Neural progenitor cell (in vitro differentiated cells): ENCODE data around the gene CADPS. TPM values are rescaled to one million over a fixed set of nuclear protein-coding genes. Genes with fewer than 3 reads are reported as not detected.
A peak's percentile ranks its signal among the peaks of the same experiment; 100 is the strongest.

Experiments used
- DNase-seq: peaks from one replicate; pipeline ENCODE4 v3.0.0-alpha.2; 2016; ENCODE audit warnings: low spot score
- H2AFZ ChIP-seq: fragments of 200-600 bp; sonication (generic); replicated peaks from 2 replicates; pipeline ENCODE4 v1.6.1; 2016; ENCODE audit warnings: antibody characterized with exemption
- H3F3A ChIP-seq: fragments of 200-600 bp; sonication (generic); 2 replicates; pipeline ENCODE4 v1.6.1; 2016; ENCODE audit warnings: antibody characterized with exemption, low read depth
- H3K27ac ChIP-seq: fragments of 200-600 bp; sonication (generic); 2 replicates; pipeline ENCODE4 v1.5.1; 2016; ENCODE audit warnings: mild to moderate bottlenecking
- H3K27me3 ChIP-seq: fragments of 200-600 bp; sonication (generic); 2 replicates; pipeline ENCODE4 v1.6.1; 2016; ENCODE audit warnings: mild to moderate bottlenecking, moderate library complexity
- H3K36me3 ChIP-seq: fragments of 200-600 bp; sonication (generic); 2 replicates; pipeline ENCODE4 v1.5.1; 2016
- H3K4me1 ChIP-seq: fragments of 200-600 bp; sonication (generic); 2 replicates; pipeline ENCODE4 v1.6.1; 2016; ENCODE audit warnings: mixed run types
- H3K4me2 ChIP-seq: fragments of 200-600 bp; sonication (generic); 2 replicates; pipeline ENCODE4 v1.6.1; 2016
- H3K4me3 ChIP-seq: fragments of 200-600 bp; sonication (generic); 2 replicates; pipeline ENCODE4 v1.5.1; 2016
- H3K79me2 ChIP-seq: fragments of 200-600 bp; sonication (generic); 2 replicates; pipeline ENCODE4 v1.6.1; 2016; ENCODE audit warnings: low read depth
- H3K9ac ChIP-seq: fragments of 200-600 bp; sonication (generic); 2 replicates; pipeline ENCODE4 v1.6.1; 2016
- H3K9me3 ChIP-seq: fragments of 200-600 bp; sonication (generic); 2 replicates; pipeline ENCODE4 v1.5.1; 2016; ENCODE audit warnings: low read depth
- H4K20me1 ChIP-seq: fragments of 200-600 bp; sonication (generic); 2 replicates; pipeline ENCODE4 v1.6.1; 2016; ENCODE audit warnings: low read depth
- H3K27ac Mint-ChIP-seq: 3 replicates; pipeline ENCODE4 v1.8.0; 2021; ENCODE audit warnings: mixed read lengths
- H3K27me3 Mint-ChIP-seq: 2 replicates; pipeline ENCODE4 v1.8.0; 2022; ENCODE audit warnings: low read depth, mild to moderate bottlenecking, inconsistent platforms, moderate library complexity, mixed read lengths; ENCODE audit not compliant: insufficient read depth
- H3K36me3 Mint-ChIP-seq: 3 replicates; pipeline ENCODE4 v1.8.0; 2021; ENCODE audit warnings: mixed read lengths
- H3K4me1 Mint-ChIP-seq: 3 replicates; pipeline ENCODE4 v1.8.0; 2021; ENCODE audit warnings: mixed read lengths
- H3K4me3 Mint-ChIP-seq: 3 replicates; pipeline ENCODE4 v1.8.0; 2021; ENCODE audit warnings: mild to moderate bottlenecking, moderate library complexity, mixed read lengths
- H3K9me3 Mint-ChIP-seq: 3 replicates; pipeline ENCODE4 v1.8.0; 2020; ENCODE audit warnings: mixed read lengths
- EZH2 ChIP-seq: fragments of 200-600 bp; sonication (generic); IDR thresholded peaks from 2 replicates; pipeline ENCODE4 v1.6.1; 2017; ENCODE audit warnings: antibody characterized with exemption, mild to moderate bottlenecking, moderate library complexity
- EZH2phosphoT487 ChIP-seq: fragments of 200-600 bp; sonication (generic); IDR thresholded peaks from 2 replicates; pipeline ENCODE4 v1.6.1; 2017; ENCODE audit warnings: antibody characterized with exemption
- total RNA-seq: library from RNA; depleted of rRNA; stranded (reverse); fragments of >200 nt; gene quantifications from 2 replicates; pipeline ENCODE4 v1.2.3, GENCODE V29; 2015; ENCODE audit warnings: low replicate concordance
- TF ChIP-seq, protein P1 (sequence below): fragments of 200-600 bp; sonication (generic); IDR thresholded peaks from 2 replicates; pipeline ENCODE4 v1.5.1; 2017; ENCODE audit warnings: antibody characterized with exemption, mild to moderate bottlenecking

CADPS gene
- total RNA-seq, 1 donor from 2014 or later = 17.3 TPM

DNA sequence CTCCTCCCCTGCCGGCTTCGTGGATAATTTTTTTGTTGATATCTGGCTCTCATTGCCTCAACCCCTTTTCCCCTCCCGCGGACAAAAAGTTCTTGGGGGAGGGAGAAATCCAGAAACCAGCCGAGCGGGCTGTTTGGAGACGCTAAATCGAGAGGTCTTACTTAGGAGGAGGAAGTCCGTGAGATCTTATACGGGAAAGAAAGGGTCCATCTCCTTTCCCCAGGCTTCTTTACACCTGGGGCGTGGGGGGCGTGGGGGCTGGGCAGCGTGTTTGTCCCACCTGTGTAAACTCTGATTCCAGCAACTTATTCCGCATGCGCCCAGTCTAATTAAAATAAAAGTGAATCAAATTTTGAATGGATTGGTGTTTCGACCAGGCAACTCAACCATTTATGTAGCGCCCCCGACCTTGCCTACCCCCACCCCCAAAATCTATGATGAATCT is 364 bp upstream of the CADPS start:
- peaks cover 23% of the 10 kb centered on the region for H3K27me3 Mint-ChIP-seq
- H3K4me3 Mint-ChIP-seq = peak overlapping the region; percentile 88
- H3K4me3 ChIP-seq = peak overlapping the region; percentile 93
- H3K9me3 ChIP-seq = no peaks in the 10 kb centered on the region
- no peaks in the 10 kb centered on the region for H3K79me2 ChIP-seq
- peaks cover 12% of the 10 kb centered on the region for H3K4me1 ChIP-seq
- peaks cover 28% of the 10 kb centered on the region for H3K4me1 Mint-ChIP-seq
- H2AFZ ChIP-seq = peak overlapping the region; percentile 85
- no peaks in the 10 kb centered on the region for H3K36me3 ChIP-seq
- H3K9me3 Mint-ChIP-seq = no peaks in the 10 kb centered on the region
- peaks cover 6% of the 10 kb centered on the region for H4K20me1 ChIP-seq
- no peak overlapping the region for H3K27ac Mint-ChIP-seq
- H3K9ac ChIP-seq = no peak overlapping the region
- H3K4me2 ChIP-seq = peak overlapping the region; percentile 89
- peaks cover 19% of the 10 kb centered on the region for H3F3A ChIP-seq
- TF ChIP-seq, protein P1, sequence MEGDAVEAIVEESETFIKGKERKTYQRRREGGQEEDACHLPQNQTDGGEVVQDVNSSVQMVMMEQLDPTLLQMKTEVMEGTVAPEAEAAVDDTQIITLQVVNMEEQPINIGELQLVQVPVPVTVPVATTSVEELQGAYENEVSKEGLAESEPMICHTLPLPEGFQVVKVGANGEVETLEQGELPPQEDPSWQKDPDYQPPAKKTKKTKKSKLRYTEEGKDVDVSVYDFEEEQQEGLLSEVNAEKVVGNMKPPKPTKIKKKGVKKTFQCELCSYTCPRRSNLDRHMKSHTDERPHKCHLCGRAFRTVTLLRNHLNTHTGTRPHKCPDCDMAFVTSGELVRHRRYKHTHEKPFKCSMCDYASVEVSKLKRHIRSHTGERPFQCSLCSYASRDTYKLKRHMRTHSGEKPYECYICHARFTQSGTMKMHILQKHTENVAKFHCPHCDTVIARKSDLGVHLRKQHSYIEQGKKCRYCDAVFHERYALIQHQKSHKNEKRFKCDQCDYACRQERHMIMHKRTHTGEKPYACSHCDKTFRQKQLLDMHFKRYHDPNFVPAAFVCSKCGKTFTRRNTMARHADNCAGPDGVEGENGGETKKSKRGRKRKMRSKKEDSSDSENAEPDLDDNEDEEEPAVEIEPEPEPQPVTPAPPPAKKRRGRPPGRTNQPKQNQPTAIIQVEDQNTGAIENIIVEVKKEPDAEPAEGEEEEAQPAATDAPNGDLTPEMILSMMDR = no peak
- TF ChIP-seq EZH2phosphoT487 = no peak
- TF ChIP-seq EZH2 = no peak
- no peak overlapping the region for H3K27ac ChIP-seq
- no peak for DNase-seq
- H3K36me3 Mint-ChIP-seq = no peaks in the 10 kb centered on the region
- H3K27me3 ChIP-seq = peaks cover 5% of the 10 kb centered on the region

DNA sequence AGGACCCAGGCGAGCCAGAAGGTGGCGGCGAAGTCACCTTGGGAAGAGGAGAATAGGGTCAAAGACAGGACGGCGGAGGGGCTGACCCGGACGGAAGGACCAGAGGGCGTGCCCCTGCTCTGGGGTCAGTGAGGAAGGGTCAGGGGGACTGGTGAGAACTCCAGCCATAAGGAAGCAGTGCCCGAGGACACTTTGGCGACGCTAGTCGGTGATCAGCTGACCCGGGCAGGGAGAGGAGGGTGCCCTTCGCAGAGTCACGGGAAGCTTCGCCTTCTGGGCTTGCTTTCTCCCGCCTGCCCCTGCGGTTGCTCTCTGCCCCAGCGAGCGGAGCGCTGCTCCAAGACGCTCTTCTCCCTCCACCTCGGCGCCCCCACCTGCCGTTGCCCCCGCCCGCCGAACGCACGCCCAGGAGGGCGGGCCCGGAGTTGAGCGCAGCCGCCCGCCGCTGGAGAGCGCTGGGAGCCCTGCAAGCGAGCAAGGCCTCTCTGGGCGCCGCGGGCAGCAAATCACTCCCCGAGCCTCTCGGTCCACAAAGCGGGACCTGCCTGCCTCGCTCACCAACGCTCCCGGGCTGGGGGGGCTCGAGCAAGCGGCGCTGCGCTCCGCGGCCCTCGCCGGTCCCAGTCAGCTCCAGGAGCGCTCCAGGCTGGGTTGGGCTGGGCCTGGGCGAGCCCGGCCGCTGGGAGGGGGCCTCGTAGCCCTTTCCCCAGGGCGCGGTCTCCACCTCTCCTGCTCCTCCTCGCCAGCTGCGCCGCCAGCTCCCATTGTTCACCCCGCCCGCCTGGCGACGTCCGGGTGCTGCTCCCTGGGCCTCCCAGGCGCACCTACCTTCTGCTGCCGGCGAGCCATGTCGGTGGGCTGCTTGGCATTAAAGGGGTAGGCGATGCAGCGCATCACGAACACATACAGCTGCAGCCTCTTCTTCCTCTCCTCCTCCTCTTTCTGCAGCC is 1.2 kb downstream of the CADPS start:
- Mint-ChIP-seq H3K36me3 (no peaks in the 10 kb centered on the region), H3K9me3 (no peaks in the 10 kb centered on the region), H3K27ac (peak overlapping the region; percentile 72), H3K27me3 (peaks cover 23% of the 10 kb centered on the region), H3K4me3 (peak overlapping the region; percentile 98), H3K4me1 (peaks cover 28% of the 10 kb centered on the region)
- H3K79me2 ChIP-seq = no peaks in the 10 kb centered on the region
- peaks cover 12% of the 10 kb centered on the region for H3K4me1 ChIP-seq
- H4K20me1 ChIP-seq = peaks cover 6% of the 10 kb centered on the region
- no peak overlapping the region for H3K9ac ChIP-seq
- H3K9me3 ChIP-seq = no peaks in the 10 kb centered on the region
- peaks cover 5% of the 10 kb centered on the region for H3K27me3 ChIP-seq
- H3K4me2 ChIP-seq = peak overlapping the region; percentile 89
- peak; percentile 91 for DNase-seq
- no peak overlapping the region for H3K27ac ChIP-seq
- H3K4me3 ChIP-seq = peak overlapping the region; percentile 93
- H2AFZ ChIP-seq = peak overlapping the region; percentile 71
- no peaks in the 10 kb centered on the region for H3K36me3 ChIP-seq
- H3F3A ChIP-seq = peaks cover 19% of the 10 kb centered on the region
- TF ChIP-seq, protein P1 = peak; percentile 63
- TF ChIP-seq EZH2phosphoT487 = no peak

DNA sequence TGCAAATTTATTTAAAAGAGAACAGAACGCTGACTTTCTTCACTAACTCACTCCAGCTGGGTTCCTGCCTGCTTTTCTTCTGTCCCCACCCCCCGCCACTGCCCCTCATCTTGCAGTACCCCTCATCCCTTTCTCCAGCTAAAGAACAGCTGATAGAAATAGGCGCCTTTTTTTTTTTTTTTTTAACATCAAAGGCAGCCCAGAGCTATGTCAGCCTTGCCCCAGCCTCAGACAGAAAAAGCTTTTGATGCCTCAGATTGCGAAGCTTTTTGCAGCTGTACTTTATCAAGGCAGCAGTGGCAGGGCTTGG is 1.8 kb downstream of the CADPS start:
- peak overlapping the region; percentile 89 for H3K4me2 ChIP-seq
- H3K4me1 ChIP-seq = peaks cover 12% of the 10 kb centered on the region
- Mint-ChIP-seq H3K27me3 (peaks cover 23% of the 10 kb centered on the region), H3K4me3 (peak overlapping the region; percentile 98), H3K9me3 (no peaks in the 10 kb centered on the region), H3K36me3 (no peaks in the 10 kb centered on the region), H3K27ac (peak overlapping the region; percentile 72), H3K4me1 (peaks cover 28% of the 10 kb centered on the region)
- H3K9ac ChIP-seq = no peak overlapping the region
- peaks cover 5% of the 10 kb centered on the region for H3K27me3 ChIP-seq
- H4K20me1 ChIP-seq = peaks cover 6% of the 10 kb centered on the region
- peak overlapping the region; percentile 93 for H3K4me3 ChIP-seq
- H2AFZ ChIP-seq = no peak overlapping the region
- peaks cover 19% of the 10 kb centered on the region for H3F3A ChIP-seq
- H3K79me2 ChIP-seq = no peaks in the 10 kb centered on the region
- H3K36me3 ChIP-seq = no peaks in the 10 kb centered on the region
- TF ChIP-seq EZH2 (no peak), EZH2phosphoT487 (no peak)
- TF ChIP-seq, protein P1 = no peak
- no peak overlapping the region for H3K27ac ChIP-seq
- H3K9me3 ChIP-seq = no peaks in the 10 kb centered on the region
- DNase-seq = no peak
